MM.1S (cell line): Measurements from ENCODE around the gene CENPS.

Experiments
- DNase-seq: peaks from one replicate; pipeline ENCODE4 v3.0.0-alpha.2; 2015
- H2AFZ ChIP-seq: fragments of 300-600 bp; sonication (generic); 2 replicates; pipeline ENCODE4 v1.6.0; 2016; ENCODE audit warnings: antibody characterized with exemption, low read length
- H3F3A ChIP-seq: fragments of 300-600 bp; sonication (generic); 2 replicates; pipeline ENCODE4 v1.6.1; 2016; ENCODE audit warnings: mild to moderate bottlenecking, antibody characterized with exemption, low read length, moderate library complexity, mixed read lengths; ENCODE audit not compliant: insufficient read depth
- H3K27ac ChIP-seq: fragments of 300-600 bp; sonication (generic); 2 replicates; pipeline ENCODE4 v1.5.1; 2016; ENCODE audit warnings: mild to moderate bottlenecking, low read length
- H3K27me3 ChIP-seq: fragments of 300-600 bp; sonication (generic); replicated peaks from 2 replicates; pipeline ENCODE4 v1.6.0; 2016; ENCODE audit warnings: low read length; ENCODE audit not compliant: insufficient read depth
- H3K36me3 ChIP-seq: fragments of 300-600 bp; sonication (generic); replicated peaks from 2 replicates; pipeline ENCODE4 v1.6.1; 2016; ENCODE audit warnings: mild to moderate bottlenecking, low read length, mixed read lengths; ENCODE audit not compliant: insufficient read depth
- H3K4me1 ChIP-seq: fragments of 300-600 bp; sonication (generic); 2 replicates; pipeline ENCODE4 v1.6.1; 2016; ENCODE audit warnings: low read length, mixed read lengths
- H3K4me2 ChIP-seq: fragments of 300-600 bp; sonication (generic); 2 replicates; pipeline ENCODE4 v1.6.0; 2016; ENCODE audit warnings: low read depth, low read length
- H3K4me3 ChIP-seq: fragments of 300-600 bp; sonication (generic); 2 replicates; pipeline ENCODE4 v1.5.1; 2016; ENCODE audit warnings: low read length, mixed read lengths
- H3K79me2 ChIP-seq: fragments of 300-600 bp; sonication (generic); 2 replicates; pipeline ENCODE4 v1.6.1; 2016; ENCODE audit warnings: mixed run types, low read length, mixed read lengths
- H3K9ac ChIP-seq: fragments of 300-600 bp; sonication (generic); 2 replicates; pipeline ENCODE4 v1.6.1; 2016; ENCODE audit warnings: low read length, mixed read lengths
- H3K9me2 ChIP-seq: fragments of 300-600 bp; sonication (generic); replicated peaks from 2 replicates; pipeline ENCODE4 v1.6.1; 2016; ENCODE audit warnings: mild to moderate bottlenecking, low read length, mixed read lengths; ENCODE audit not compliant: insufficient read depth
- H3K9me3 ChIP-seq: fragments of 300-600 bp; sonication (generic); replicated peaks from 2 replicates; pipeline ENCODE4 v1.6.1; 2016; ENCODE audit warnings: mild to moderate bottlenecking, low read length, mixed read lengths; ENCODE audit not compliant: insufficient read depth
- H4K20me1 ChIP-seq: fragments of 300-600 bp; sonication (generic); 2 replicates; pipeline ENCODE4 v1.6.1; 2016; ENCODE audit warnings: mild to moderate bottlenecking, low read length, moderate library complexity, mixed read lengths; ENCODE audit not compliant: insufficient read depth
- EZH2 ChIP-seq: fragments of 300-600 bp; sonication (generic); optimal IDR thresholded peaks from 2 replicates; pipeline ENCODE3; 2017; ENCODE audit warnings: low read depth, mild to moderate bottlenecking, antibody characterized with exemption, low read length, mixed read lengths
- EZH2phosphoT487 ChIP-seq: fragments of 300-600 bp; sonication (generic); IDR thresholded peaks from 2 replicates; pipeline ENCODE4 v1.6.1; 2018; ENCODE audit warnings: antibody characterized with exemption, low read length
- TF ChIP-seq, protein P1 (sequence below): fragments of 300-600 bp; sonication (generic); IDR thresholded peaks from 2 replicates; pipeline ENCODE4 v1.5.1; 2016; ENCODE audit warnings: antibody characterized with exemption, low read length, mixed read lengths

CENPS gene

DNA sequence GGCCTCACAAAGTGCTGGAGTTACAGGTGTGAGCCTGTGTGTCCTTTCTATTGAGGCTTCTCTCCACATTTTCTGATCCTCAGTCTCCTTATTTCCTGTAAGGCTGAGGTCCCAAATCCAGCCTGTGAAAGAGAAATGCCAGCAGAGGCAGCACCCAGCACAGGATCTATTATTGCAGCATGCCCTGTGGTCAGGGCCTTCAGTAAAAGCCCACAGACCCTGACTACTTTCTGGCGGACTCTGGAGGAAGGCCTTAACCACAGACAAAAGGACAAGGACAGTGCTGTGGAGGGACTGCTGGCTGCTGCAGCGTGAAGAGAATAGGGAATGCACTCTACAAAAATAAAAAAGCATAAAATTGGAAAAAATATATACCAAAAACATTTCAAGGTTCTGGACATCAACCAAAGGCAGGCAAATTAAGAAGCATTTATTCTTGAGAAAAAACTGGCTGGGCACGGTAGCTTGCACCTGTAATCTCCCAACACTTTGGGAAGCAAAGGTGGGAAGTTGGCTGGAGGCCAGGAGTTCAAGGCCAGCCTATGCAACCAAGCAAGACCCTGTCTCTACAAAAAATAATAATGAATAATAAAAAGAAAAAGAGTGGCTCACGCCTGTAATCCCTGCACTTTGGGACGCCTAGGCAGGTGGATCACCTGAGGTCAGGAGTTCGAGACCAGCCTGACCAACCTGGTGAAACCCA is 40.8 kb upstream of the CENPS start:
- Histone ChIP-seq H3K9me2 (no peaks in the 10 kb centered on the region), H3F3A (no peaks in the 10 kb centered on the region), H3K9me3 (no peaks in the 10 kb centered on the region), H3K4me2 (no peak overlapping the region), H3K36me3 (no peaks in the 10 kb centered on the region), H3K79me2 (no peaks in the 10 kb centered on the region), H2AFZ (no peak overlapping the region), H3K9ac (no peak overlapping the region), H3K27ac (no peak overlapping the region), H3K4me1 (no peaks in the 10 kb centered on the region), H3K4me3 (no peak overlapping the region), H3K27me3 (no peaks in the 10 kb centered on the region), H4K20me1 (no peaks in the 10 kb centered on the region)
- DNase-seq, result no peak
- TF ChIP-seq EZH2 (no peak), EZH2phosphoT487 (no peak)
- TF ChIP-seq, protein P1, sequence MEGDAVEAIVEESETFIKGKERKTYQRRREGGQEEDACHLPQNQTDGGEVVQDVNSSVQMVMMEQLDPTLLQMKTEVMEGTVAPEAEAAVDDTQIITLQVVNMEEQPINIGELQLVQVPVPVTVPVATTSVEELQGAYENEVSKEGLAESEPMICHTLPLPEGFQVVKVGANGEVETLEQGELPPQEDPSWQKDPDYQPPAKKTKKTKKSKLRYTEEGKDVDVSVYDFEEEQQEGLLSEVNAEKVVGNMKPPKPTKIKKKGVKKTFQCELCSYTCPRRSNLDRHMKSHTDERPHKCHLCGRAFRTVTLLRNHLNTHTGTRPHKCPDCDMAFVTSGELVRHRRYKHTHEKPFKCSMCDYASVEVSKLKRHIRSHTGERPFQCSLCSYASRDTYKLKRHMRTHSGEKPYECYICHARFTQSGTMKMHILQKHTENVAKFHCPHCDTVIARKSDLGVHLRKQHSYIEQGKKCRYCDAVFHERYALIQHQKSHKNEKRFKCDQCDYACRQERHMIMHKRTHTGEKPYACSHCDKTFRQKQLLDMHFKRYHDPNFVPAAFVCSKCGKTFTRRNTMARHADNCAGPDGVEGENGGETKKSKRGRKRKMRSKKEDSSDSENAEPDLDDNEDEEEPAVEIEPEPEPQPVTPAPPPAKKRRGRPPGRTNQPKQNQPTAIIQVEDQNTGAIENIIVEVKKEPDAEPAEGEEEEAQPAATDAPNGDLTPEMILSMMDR, result no peak

DNA sequence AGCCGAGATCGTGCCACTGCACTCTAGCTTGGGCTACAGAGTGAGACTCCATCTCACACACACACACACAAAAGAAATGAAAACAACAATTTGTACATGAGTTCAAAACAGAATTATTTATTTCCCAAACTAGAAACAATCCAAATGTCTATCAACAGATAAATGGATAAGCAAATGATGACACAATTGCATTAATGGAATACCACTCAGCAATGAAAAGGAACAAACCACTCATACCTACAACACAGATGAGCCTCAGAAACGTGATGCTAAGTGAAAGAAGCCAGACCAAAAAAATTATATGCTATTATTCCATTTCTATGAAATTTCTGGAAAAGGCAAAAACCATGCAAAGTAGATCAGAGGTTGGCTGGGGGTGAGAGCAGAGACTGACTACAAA is 33.4 kb upstream of the CENPS start:
- Histone ChIP-seq H3K9me2 (no peaks in the 10 kb centered on the region), H3K36me3 (0 out of 2 replicates have a peak, but pooled peaks cover 3% of the 10 kb centered on the region), H3K4me3 (no peak overlapping the region), H3K4me2 (no peak overlapping the region), H3K79me2 (peaks cover 22% of the 10 kb centered on the region), H3K27ac (no peak overlapping the region), H2AFZ (no peak overlapping the region), H3K27me3 (no peaks in the 10 kb centered on the region), H3K4me1 (peaks cover 8% of the 10 kb centered on the region), H3K9ac (no peak overlapping the region), H3F3A (peaks cover 9% of the 10 kb centered on the region; the same call in 1 of the 2 replicates), H3K9me3 (no peaks in the 10 kb centered on the region), H4K20me1 (no peaks in the 10 kb centered on the region)
- TF ChIP-seq EZH2phosphoT487 (no peak), EZH2 (no peak)
- TF ChIP-seq, protein P1, result no peak
- no peak for DNase-seq

DNA sequence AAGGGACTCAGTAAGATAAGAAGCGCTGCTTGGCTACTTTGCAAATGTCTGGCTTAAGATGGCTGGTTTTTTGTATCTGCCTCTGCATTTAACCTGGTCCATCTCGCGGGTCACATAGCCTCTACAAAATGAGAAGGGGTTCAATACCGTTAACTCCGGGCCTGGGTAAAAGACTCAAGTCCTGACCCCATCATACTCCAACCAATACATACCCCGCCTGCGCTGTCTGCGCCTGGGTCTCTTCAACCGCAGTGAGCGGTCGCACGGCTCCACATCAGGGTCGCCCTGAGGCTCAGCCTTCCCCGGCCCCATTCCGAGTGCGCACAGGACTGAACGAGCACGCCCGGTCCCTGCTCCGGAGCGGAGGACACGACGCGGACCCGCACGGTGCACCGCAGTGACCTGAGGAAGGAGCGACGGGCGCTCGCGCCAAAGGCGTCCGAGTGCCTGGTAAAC is 31.9 kb upstream of the CENPS start:
- Histone ChIP-seq H3K4me2 (peak overlapping the region; percentile 94), H3K36me3 (0 out of 2 replicates have a peak, but pooled peaks cover 3% of the 10 kb centered on the region), H3K27ac (peak overlapping the region; percentile 92; the same call in 1 of the 2 replicates), H3F3A (peaks cover 9% of the 10 kb centered on the region; the same call in 1 of the 2 replicates), H4K20me1 (no peaks in the 10 kb centered on the region), H3K9me2 (no peaks in the 10 kb centered on the region), H3K9me3 (no peaks in the 10 kb centered on the region), H3K4me3 (peak overlapping the region; percentile 97), H3K9ac (peak overlapping the region; percentile 46; the same call in 1 of the 2 replicates), H3K27me3 (no peaks in the 10 kb centered on the region), H3K4me1 (peaks cover 8% of the 10 kb centered on the region), H2AFZ (peak overlapping the region; percentile 81), H3K79me2 (peaks cover 22% of the 10 kb centered on the region)
- peak; percentile 12 for DNase-seq
- TF ChIP-seq EZH2 (no peak), EZH2phosphoT487 (no peak)
- TF ChIP-seq, protein P1, result no peak
